HS-5 (cell line): Measurements from ENCODE around the gene RHCE.
"Not testable (repeated sequence)": the region's sequence is repeated elsewhere in the genome, so short reads cannot be mapped to it uniquely, and the experiment has no call there.

Experiments used
- DNase-seq: peaks from one replicate; pipeline ENCODE4 v3.0.0-alpha.2; 2012; ENCODE audit warnings: low read depth

Gene RHCE

DNA sequence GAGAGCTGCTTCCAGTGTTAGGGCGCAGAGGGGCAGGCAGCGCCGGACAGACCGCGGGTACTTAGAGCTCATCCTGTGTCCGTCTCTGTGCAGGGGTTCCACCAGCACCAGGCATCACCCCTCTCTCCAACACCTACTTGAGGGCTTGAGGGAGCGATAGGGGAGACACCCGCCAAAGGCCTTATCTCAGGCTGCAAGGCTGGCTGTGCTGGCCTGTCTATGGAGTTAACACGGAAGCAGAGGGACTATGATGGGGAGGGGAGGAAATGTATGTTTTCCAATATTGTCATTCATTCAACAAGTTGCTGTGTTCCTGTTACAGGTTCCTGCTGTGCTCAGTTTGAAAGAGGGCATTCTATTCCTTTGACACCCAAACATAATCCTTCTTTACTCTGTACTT is at the start of gene RHCE:
Gene RHCE, minus strand, starts transcription at position 111 of the 400 bp plus-strand sequence. Its CDS starts 39 bp downstream, at position 72.
- not testable (repeated sequence) for DNase-seq

DNA sequence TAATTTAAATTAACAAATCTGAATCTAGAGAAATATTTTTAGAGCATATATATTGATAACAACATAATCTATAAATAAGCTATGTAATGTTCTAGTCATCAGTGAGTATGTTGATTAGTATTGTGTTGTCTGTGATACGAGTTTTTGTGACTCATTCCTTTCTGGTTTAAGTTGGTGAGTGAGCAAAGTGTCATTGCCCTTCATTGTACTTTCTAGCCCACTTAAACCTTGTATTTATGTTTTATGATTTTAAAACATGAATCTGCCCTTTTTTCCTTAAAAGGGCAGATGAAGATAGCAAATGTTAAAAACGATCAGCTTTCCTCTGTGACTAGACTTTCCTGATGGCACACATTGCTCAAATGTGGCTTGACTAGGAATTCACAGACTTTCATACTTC is 48.6 kb upstream of the RHCE start:
- DNase-seq: peak; percentile 82

- no peak for DNase-seq
These were observed 47.4 kb upstream of the RHCE start for GRCh38 chr1:25468033-25468432.

DNA sequence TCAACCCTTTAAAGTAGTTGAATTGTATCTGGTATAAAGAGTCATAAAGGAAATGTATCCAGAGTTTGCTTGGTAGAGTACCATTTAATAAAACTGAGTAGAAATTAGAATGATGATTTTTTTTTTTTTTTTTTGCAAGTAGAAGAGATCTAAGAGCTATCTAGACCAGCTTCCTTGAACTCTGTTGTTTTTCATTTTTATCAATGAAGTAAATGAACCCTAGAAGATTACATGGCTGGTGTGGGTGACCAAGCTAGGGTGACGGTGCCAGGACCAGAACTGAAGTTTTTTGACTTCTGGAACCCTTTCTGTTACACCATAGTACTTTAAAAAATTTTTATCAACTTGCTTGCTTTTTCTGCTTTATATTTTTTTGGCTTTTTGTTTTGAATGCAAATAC is 47.0 kb upstream of the RHCE start:
- no peak for DNase-seq

- no peak for DNase-seq
These were observed 46.6 kb upstream of the RHCE start for GRCh38 chr1:25467193-25467592.

DNA sequence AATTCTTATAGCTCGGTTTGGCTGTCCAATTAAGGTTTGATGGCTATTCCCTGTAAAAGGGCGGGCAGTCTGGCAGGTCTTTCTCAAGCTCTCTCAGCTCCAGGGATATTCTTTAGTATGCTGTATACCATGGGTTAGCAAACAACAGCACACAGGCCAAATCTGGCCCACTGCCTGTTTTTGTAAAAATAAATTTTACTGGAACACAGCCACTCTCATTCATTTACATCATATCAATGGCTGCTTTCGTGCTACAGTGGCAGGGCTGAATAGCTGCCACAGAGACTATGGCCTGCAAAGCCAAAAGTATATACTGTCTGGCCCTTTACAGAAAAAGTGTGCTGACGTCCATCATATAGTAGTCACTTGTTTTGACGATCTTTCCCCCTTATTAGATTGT is 42.1 kb upstream of the RHCE start:
- no peak for DNase-seq

DNA sequence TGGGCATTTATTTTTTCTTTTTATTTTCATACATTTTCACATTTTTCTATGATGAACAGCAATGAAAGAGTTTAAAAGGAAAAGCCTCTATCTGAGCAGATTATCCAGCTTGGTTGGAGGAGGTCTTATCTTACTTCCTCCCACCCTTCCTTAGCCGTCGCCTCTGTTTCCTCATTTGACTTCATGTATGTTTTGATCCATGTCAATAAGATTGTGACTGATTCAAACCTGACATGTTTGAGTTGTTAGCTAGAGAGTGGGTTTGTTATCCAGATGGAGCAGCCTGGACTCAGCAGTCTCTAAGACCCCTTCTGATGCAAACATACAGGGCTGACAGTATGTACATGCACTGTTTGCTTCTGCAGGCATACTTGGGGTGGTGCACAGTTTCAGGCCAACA is 41.2 kb upstream of the RHCE start:
- no peak for DNase-seq

DNA sequence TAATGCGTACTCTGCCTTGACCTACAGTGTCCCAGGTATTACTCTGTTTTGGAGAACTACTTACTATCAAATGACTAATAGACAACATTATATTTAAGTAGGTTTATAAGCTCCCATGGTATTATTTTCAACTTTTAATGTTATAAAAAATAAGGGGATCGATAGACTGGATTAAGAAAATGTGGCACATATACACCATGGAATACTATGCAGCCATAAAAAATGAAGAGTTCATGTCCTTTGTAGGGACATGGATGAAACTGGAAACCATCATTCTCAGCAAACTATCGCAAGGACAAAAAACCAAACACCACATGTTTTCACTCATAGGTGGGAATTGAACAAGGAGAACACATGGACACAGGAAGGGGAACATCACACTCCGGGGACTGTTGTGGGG is 40.2 kb upstream of the RHCE start:
- not testable (repeated sequence) for DNase-seq

- no peak for DNase-seq
These were observed 39.4 kb upstream of the RHCE start for GRCh38 chr1:25460020-25460419.

GRCh38 chr1:25458541-25459298 is 38.1 kb upstream of the RHCE start:
- no peak for DNase-seq

DNA sequence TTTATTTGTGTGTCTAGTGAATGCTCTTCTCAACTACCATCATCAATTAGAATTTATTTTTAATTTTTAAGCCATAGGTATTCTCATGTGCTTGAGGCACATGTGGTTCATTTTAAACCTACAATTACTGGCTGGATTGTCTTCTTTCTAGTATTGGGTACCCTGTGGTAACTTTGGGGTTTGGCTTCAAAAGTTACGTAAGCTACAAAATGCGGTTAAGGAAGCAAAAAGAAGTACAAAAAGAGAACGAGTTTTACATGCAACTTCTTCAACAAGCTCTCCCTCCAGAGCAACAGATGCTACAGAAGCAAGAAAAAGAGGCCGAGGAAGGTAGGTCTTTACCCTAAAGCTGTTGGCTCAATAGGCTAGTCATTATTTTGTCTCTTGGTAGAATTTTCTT is 35.9 kb upstream of the RHCE start:
- no peak for DNase-seq

GRCh38 chr1:25451908-25452307 is 31.3 kb upstream of the RHCE start:
- DNase-seq: no peak

GRCh38 chr1:25450891-25451290 is 30.3 kb upstream of the RHCE start:
- DNase-seq: no peak

GRCh38 chr1:25447547-25447946 is 26.9 kb upstream of the RHCE start:
- DNase-seq: no peak

GRCh38 chr1:25445993-25446538 is 25.4 kb upstream of the RHCE start:
- DNase-seq: no peak

DNA sequence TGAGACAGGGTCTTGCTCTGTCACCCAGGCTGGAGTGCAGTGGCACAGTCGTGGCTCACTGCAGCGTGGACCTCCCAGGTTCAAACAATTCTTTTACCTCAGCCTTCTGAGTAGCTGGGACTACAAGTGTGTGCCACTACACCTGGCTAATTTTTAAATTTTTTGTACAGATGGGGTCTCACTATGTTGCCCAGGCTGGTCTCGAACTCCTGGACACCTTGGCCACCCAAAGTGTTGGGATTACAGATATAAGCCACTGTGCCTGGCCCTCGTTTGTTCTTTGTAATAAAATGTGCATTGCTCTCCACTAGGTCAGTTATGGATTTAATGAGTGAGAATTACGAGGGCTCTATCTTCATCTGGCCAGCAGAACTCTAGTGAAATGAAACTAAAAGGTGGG is 24.0 kb upstream of the RHCE start:
- not testable (repeated sequence) for DNase-seq

- no peak for DNase-seq
These were observed 22.5 kb upstream of the RHCE start for GRCh38 chr1:25443030-25443699.

- no peak for DNase-seq
These were observed 21.6 kb upstream of the RHCE start for GRCh38 chr1:25442178-25442577.

GRCh38 chr1:25439287-25439686 is 18.7 kb upstream of the RHCE start:
- no peak for DNase-seq

DNA sequence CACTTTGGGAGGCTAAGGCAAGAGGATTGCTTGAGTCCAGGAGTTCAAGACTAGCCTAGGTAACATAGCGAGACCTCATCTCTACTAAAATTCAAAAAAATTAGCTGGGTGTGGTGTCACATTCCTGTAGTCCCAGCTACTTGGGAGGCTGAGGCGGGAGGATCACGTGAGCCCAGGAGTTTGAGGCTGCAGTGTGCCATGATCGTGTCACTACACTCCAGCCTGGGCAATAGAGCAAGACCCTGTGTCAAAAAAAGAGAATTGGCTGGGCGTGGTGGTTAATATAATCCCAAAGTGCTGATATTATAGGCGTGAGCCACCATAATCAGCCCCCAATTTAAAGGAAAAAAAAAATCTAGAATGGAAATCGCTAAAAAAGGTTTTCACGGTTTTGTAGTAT is 17.0 kb upstream of the RHCE start:
- DNase-seq: no peak

- DNase-seq: no peak
These were observed 14.9 kb upstream of the RHCE start for GRCh38 chr1:25435397-25436108.

- no peak for DNase-seq
These were observed 13.0 kb upstream of the RHCE start for GRCh38 chr1:25433389-25434186.
